HepG2 (cell line): ENCODE measurements around the gene CNOT8. TPM values are rescaled to one million over a fixed set of nuclear protein-coding genes. Genes with fewer than 3 reads are reported as not detected.

Experiments used
- ATAC-seq: fragments of 200-7000 bp; cut with Tn5 transposase; 3 replicates; pipeline ENCODE4 v1.9.1; 2020; ENCODE audit warnings: mild to moderate bottlenecking, moderate library complexity
- BruUV-seq: library from RNA; stranded (reverse); fragments of 400-500 nt; replicated peaks from 2 replicates; lab custom pipeline; 2021; lab: Mats Ljungman, UMichigan
- CTCF ChIA-PET: fragments of 300-600 bp; formaldehyde crosslinking; extraction: SDS; loops from one replicate; lab custom pipeline; 2021; ENCODE audit warnings: low total read pairs, inconsistent platforms, low intra/inter-chr PET ratio; lab: Yijun Ruan, JAX
- POLR2A ChIA-PET: fragments of 350-600 bp; sonication (Branson Sonifier 250); formaldehyde crosslinking; loops from one replicate; lab custom pipeline; 2020; ENCODE audit warnings: antibody characterized with exemption, inconsistent platforms; lab: Yijun Ruan, JAX
- DNase-seq: peaks from one replicate; pipeline ENCODE4 v3.0.0-alpha.2; 2015; ENCODE audit warnings: low spot score
- FAIRE-seq: peaks from 3 replicates; lab custom pipeline; 2011; peaks lifted over from hg19 to GRCh38; lab: Jason Lieb, UNC
- H2AFZ ChIP-seq: one replicate; pipeline ENCODE4 v1.6.1; 2011; ENCODE audit warnings: low read length, inconsistent platforms
- H3K27ac ChIP-seq: fragments of 300-600 bp; 3 replicates; pipeline ENCODE4 v1.8.0; 2011; ENCODE audit warnings: mixed run types, mild to moderate bottlenecking, mixed read lengths, low read length, inconsistent platforms; ENCODE audit not compliant: insufficient read depth; ENCODE audit errors: extremely low read length
- H3K27me3 ChIP-seq, 2 experiments: fragments of 200-600 bp in 1 of 2; 2 replicates in 1 of 2; 3 replicates in 1 of 2; pipeline versions ENCODE4 v1.6.0 to v1.8.0; 2011; ENCODE audit warnings: low read length in 2 of 2, mild to moderate bottlenecking in 2 of 2, moderate library complexity in 2 of 2, inconsistent platforms in 1 of 2; ENCODE audit not compliant: insufficient read depth in 2 of 2, control insufficient read depth in 1 of 2
- H3K36me3 ChIP-seq, 2 experiments: fragments of 200-600 bp in 1 of 2; replicated peaks in 1 of 2; 2 replicates in 1 of 2; 3 replicates in 1 of 2; pipeline versions ENCODE4 v1.5.1 to v1.8.0; 2011; ENCODE audit warnings: low read length in 2 of 2, inconsistent platforms in 1 of 2; ENCODE audit not compliant: insufficient read depth in 2 of 2, control insufficient read depth in 1 of 2
- H3K4me1 ChIP-seq: 2 replicates; pipeline ENCODE4 v1.5.1; 2012; ENCODE audit warnings: low read length, inconsistent platforms; ENCODE audit not compliant: insufficient read depth
- H3K4me2 ChIP-seq: 2 replicates; pipeline ENCODE4 v1.6.0; 2011; ENCODE audit warnings: low read depth, low read length, inconsistent platforms
- H3K4me3 ChIP-seq, 3 experiments: fragments of 200-600 bp in 1 of 3; sonication (generic), shearing (Covaris generic) in 1 of 3; replicated peaks in 1 of 3; 2 replicates each; pipeline ENCODE4 v1.5.1; 2011 to 2016; ENCODE audit warnings: low read length in 3 of 3, inconsistent platforms in 2 of 3, low read depth in 2 of 3, mild to moderate bottlenecking in 2 of 3, control low read depth in 1 of 3, mixed read lengths in 1 of 3; ENCODE audit not compliant: insufficient read depth in 1 of 3
- H3K79me2 ChIP-seq: one replicate; pipeline ENCODE4 v1.6.1; 2011; ENCODE audit warnings: low read length, inconsistent platforms; ENCODE audit not compliant: insufficient read depth
- H3K9ac ChIP-seq: 2 replicates; pipeline ENCODE4 v1.6.0; 2011; ENCODE audit warnings: mild to moderate bottlenecking, low read depth, low read length, inconsistent platforms; ENCODE audit not compliant: insufficient read depth
- H3K9me3 ChIP-seq: 2 replicates; pipeline ENCODE4 v1.5.1; 2012; ENCODE audit warnings: mild to moderate bottlenecking, low read length
- H4K20me1 ChIP-seq: 2 replicates; pipeline ENCODE4 v1.6.0; 2011; ENCODE audit warnings: inconsistent platforms, mild to moderate bottlenecking, low read length, moderate library complexity; ENCODE audit not compliant: insufficient read depth
- ATF4 ChIP-seq, 2 experiments: fragments of 450-650 bp in 1 of 2; sonication (generic) in 1 of 2; formaldehyde crosslinking; IDR thresholded peaks; 2 replicates each; pipeline versions ENCODE4 v1.5.0 to v1.8.0; 2020 to 2022; ENCODE audit warnings: mild to moderate bottlenecking in 1 of 2, missing genetic modification reagents in 1 of 2
- FOXJ3 ChIP-seq: sonication (generic); formaldehyde crosslinking; IDR thresholded peaks from 2 replicates; pipeline ENCODE4 v1.4.0; 2020; ENCODE audit warnings: missing genetic modification reagents, mild to moderate bottlenecking, borderline replicate concordance
- HDAC2 ChIP-seq: sonication (generic); formaldehyde crosslinking; IDR thresholded peaks from 2 replicates; pipeline ENCODE4 v1.4.0; 2020; ENCODE audit warnings: missing genetic modification reagents
- HIVEP1 ChIP-seq: sonication (generic); formaldehyde crosslinking; IDR thresholded peaks from 2 replicates; pipeline ENCODE4 v1.4.0; 2020; ENCODE audit warnings: mild to moderate bottlenecking, missing genetic modification reagents
- MIER3 ChIP-seq: IDR thresholded peaks from 2 replicates; pipeline ENCODE4 v1.6.1; 2016; ENCODE audit warnings: missing compliant biosample characterization, borderline replicate concordance
- PAX8 ChIP-seq: sonication (generic); formaldehyde crosslinking; IDR thresholded peaks from 2 replicates; pipeline ENCODE4 v1.8.0; 2022; ENCODE audit warnings: mild to moderate bottlenecking, missing genetic modification reagents, borderline replicate concordance
- ZNF263 ChIP-seq: sonication (generic); formaldehyde crosslinking; IDR thresholded peaks from 2 replicates; pipeline ENCODE4 v1.4.0; 2020; ENCODE audit warnings: missing genetic modification reagents
- ZNF33B ChIP-seq: sonication (generic); formaldehyde crosslinking; IDR thresholded peaks from 2 replicates; pipeline ENCODE4 v1.5.1; 2020; ENCODE audit warnings: mild to moderate bottlenecking, missing genetic modification reagents
- ZNF367 ChIP-seq: sonication (generic); formaldehyde crosslinking; IDR thresholded peaks from 2 replicates; pipeline ENCODE4 v1.4.0; 2020; ENCODE audit warnings: missing genetic modification reagents, borderline replicate concordance
- ZNF407 ChIP-seq: sonication (generic); formaldehyde crosslinking; IDR thresholded peaks from one replicate; pipeline ENCODE4 v1.5.1; 2020; ENCODE audit warnings: mild to moderate bottlenecking, missing genetic modification reagents; ENCODE audit errors: not compliant biosample characterization
- ZSCAN20 ChIP-seq: sonication (generic); formaldehyde crosslinking; IDR thresholded peaks from 2 replicates; pipeline ENCODE4 v1.4.0; 2020; ENCODE audit warnings: missing genetic modification reagents, mild to moderate bottlenecking, borderline replicate concordance
- ZSCAN31 ChIP-seq: sonication (generic); formaldehyde crosslinking; IDR thresholded peaks from 2 replicates; pipeline ENCODE4 v1.5.0; 2020; ENCODE audit warnings: low read depth, mild to moderate bottlenecking, missing genetic modification reagents
- WGBS: methylation state at CpG from one replicate; pipeline ENCODE4 v1.1.6; 2017; ENCODE audit warnings: low lambda C conversion rate; 5-methylcytosine and 5-hydroxymethylcytosine counted together
- in situ Hi-C: cut with HindIII; loops from 2 replicates; pipeline ENCODE4 v1.10.0; 2017; ENCODE audit warnings: low pct_unique_long_range_greater_than_20kb; ENCODE audit not compliant: extremely low pct_ligation_motif_present
- intact Hi-C: fragments of 100-400 bp; cut with micrococcal nuclease; formaldehyde crosslinking; loops from one replicate; pipeline ENCODE4 v1.10.0; 2022; ENCODE audit not compliant: unreplicated experiment
- polyA plus RNA-seq, 8 experiments: library from polyadenylated mRNA; depleted of rRNA in 3 of 8; stranded (reverse) in 7 of 8; unstranded in 1 of 8; fragments of >200 nt; fragmentation: Illumina TruSeq in 4 of 8; extraction: Trizol in 4 of 8; gene quantifications; 2 replicates each; pipeline versions ENCODE4 v1.2.1 to v1.2.3, GENCODE V29; 2011 to 2016; ENCODE audit warnings: low read depth in 4 of 8, missing spikeins in 1 of 8, mixed read lengths in 1 of 8; ENCODE audit not compliant: insufficient read depth in 1 of 8
- total RNA-seq, 5 experiments: library from RNA; depleted of rRNA; stranded (reverse); fragments of >200 nt; fragmentation: Illumina TruSeq; extraction: Trizol; gene quantifications; 2 replicates each; pipeline ENCODE4 v1.2.3, GENCODE V29; 2016; ENCODE audit warnings: low read depth in 1 of 5
- TF ChIP-seq, protein P1 (sequence below): sonication (generic); formaldehyde crosslinking; IDR thresholded peaks from 2 replicates; pipeline ENCODE4 v1.9.0; 2022; ENCODE audit warnings: missing genetic modification reagents, mild to moderate bottlenecking, borderline replicate concordance
- TF ChIP-seq, protein P2 (sequence below): sonication (generic); formaldehyde crosslinking; IDR thresholded peaks from 2 replicates; pipeline ENCODE4 v1.4.0; 2020; ENCODE audit warnings: mild to moderate bottlenecking, missing genetic modification reagents

The CNOT8 gene
- total and polyA plus RNA-seq, 2 of the 13 experiments (the other 11 are each of a cell fraction or from before 2014, with no cell fraction given): 37.1 to 74.9 TPM

GRCh38 chr5:154901913-154902312, 43.5 kb downstream of the CNOT8 start:
- Histone ChIP-seq H3K4me3 (no peak overlapping the region), H4K20me1 (no peaks in the 10 kb centered on the region), H3K27me3 (no peaks in the 10 kb centered on the region), H3K9me3 (no peaks in the 10 kb centered on the region), H3K36me3 (peaks cover 31 to 89% of the 10 kb centered on the region in 2 experiments), H3K27ac (no peak overlapping the region), H3K4me1 (no peaks in the 10 kb centered on the region), H2AFZ (no peak overlapping the region), H3K4me2 (no peak overlapping the region), H3K9ac (no peak overlapping the region), H3K79me2 (no peaks in the 10 kb centered on the region)
- no peak for DNase-seq
- no TSS peak for BruUV-seq
- no peak for ATAC-seq
- in situ Hi-C loops (no loop called here), intact Hi-C loops (no loop called here)
- FAIRE-seq: no peak
- POLR2A ChIA-PET: no interaction called here
- CTCF ChIA-PET: no interaction called here
- WGBS: 98% methylated on average over 5 of the region's 6 CpGs
- TF ChIP-seq ATF4 (CRISPR knock-in tag; IDR thresholded peaks at IDR 0.05) (no peak), HDAC2 (no peak), MIER3 (CRISPR knock-in tag) (no peak), ZSCAN20 (CRISPR knock-in tag) (no peak), ZNF407 (CRISPR knock-in tag) (no peak), ZNF367 (CRISPR knock-in tag) (no peak), HIVEP1 (CRISPR knock-in tag) (no peak), FOXJ3 (CRISPR knock-in tag) (no peak), PAX8 (CRISPR knock-in tag) (no peak), ZNF263 (CRISPR knock-in tag) (no peak), ZSCAN31 (CRISPR knock-in tag) (no peak), ZNF33B (CRISPR knock-in tag) (no peak)
- TF ChIP-seq, protein P1, sequence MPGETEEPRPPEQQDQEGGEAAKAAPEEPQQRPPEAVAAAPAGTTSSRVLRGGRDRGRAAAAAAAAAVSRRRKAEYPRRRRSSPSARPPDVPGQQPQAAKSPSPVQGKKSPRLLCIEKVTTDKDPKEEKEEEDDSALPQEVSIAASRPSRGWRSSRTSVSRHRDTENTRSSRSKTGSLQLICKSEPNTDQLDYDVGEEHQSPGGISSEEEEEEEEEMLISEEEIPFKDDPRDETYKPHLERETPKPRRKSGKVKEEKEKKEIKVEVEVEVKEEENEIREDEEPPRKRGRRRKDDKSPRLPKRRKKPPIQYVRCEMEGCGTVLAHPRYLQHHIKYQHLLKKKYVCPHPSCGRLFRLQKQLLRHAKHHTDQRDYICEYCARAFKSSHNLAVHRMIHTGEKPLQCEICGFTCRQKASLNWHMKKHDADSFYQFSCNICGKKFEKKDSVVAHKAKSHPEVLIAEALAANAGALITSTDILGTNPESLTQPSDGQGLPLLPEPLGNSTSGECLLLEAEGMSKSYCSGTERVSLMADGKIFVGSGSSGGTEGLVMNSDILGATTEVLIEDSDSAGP: no peak
- TF ChIP-seq, protein P2, sequence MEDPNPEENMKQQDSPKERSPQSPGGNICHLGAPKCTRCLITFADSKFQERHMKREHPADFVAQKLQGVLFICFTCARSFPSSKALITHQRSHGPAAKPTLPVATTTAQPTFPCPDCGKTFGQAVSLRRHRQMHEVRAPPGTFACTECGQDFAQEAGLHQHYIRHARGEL (CRISPR knock-in tag): no peak
